ENCODE data around the gene RAB40C.

DNA sequence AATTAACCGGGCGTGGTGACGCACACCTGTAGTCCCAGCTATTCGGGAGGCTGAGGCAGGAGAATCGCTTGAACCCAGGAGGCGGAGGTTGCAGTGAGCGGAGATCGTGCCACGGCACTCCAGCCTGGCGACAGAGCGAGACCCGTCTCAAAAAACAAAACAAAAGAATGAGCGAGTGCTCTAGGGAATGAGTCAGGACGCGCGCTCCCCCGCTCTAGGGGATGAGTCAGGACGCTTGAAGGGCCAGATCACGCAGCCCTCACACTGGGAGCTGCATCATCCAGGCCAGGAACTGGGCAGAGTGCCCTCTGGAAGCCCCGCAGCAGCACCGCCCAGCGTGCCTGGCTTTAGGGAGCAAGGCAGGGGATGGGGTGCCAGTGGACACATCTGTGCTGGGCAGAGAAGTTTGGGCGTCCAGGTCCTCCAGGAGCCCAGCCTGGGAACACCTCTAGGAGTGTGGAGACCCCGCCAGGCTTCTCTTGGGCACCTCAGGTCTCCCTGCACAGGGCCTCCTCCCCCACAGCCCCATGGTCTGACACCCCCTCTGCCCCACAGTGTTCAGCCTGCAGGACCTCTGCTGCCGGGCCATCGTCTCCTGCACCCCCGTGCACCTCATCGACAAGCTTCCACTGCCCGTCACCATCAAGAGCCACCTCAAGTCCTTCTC, 37.1 kb downstream of the RAB40C start:
- TF ChIP-seq, protein P1, sequence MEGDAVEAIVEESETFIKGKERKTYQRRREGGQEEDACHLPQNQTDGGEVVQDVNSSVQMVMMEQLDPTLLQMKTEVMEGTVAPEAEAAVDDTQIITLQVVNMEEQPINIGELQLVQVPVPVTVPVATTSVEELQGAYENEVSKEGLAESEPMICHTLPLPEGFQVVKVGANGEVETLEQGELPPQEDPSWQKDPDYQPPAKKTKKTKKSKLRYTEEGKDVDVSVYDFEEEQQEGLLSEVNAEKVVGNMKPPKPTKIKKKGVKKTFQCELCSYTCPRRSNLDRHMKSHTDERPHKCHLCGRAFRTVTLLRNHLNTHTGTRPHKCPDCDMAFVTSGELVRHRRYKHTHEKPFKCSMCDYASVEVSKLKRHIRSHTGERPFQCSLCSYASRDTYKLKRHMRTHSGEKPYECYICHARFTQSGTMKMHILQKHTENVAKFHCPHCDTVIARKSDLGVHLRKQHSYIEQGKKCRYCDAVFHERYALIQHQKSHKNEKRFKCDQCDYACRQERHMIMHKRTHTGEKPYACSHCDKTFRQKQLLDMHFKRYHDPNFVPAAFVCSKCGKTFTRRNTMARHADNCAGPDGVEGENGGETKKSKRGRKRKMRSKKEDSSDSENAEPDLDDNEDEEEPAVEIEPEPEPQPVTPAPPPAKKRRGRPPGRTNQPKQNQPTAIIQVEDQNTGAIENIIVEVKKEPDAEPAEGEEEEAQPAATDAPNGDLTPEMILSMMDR (conservative IDR thresholded peaks at IDR 0.05 in 1 of 2, IDR thresholded peaks at IDR 0.05 in 1 of 2; ENCODE audit: low read depth in 1 of 2, low read length in 2 of 2) = no peak
- TF ChIP-seq EZH2 (IDR thresholded peaks at IDR 0.05; ENCODE audit: low read length, missing control alignments) = no peak

All from fibroblast of lung (primary cell).